Large intestine (tissue), 3 donors: ENCODE results near the gene PNPLA1. TPM values are rescaled to one million over a fixed set of nuclear protein-coding genes. Genes with fewer than 3 reads are reported as not detected.
"Not testable (repeated sequence)": the region's sequence is repeated elsewhere in the genome, so short reads cannot be mapped to it uniquely, and the experiment has no call there.

ENCODE experiments used
- DNase-seq, 2 donors: peaks; one replicate each; pipeline versions ENCODE4 v3.0.0 to v3.0.0-alpha.2; 2013
- H3K27ac ChIP-seq: one replicate; pipeline ENCODE4 v1.5.1; 2013; ENCODE audit warnings: low read length
- H3K27me3 ChIP-seq: 2 replicates; pipeline ENCODE4 v1.6.1; 2013; ENCODE audit warnings: low read length; ENCODE audit not compliant: control insufficient read depth, insufficient read depth
- H3K36me3 ChIP-seq: 2 replicates; pipeline ENCODE4 v1.6.1; 2013; ENCODE audit warnings: low read length; ENCODE audit not compliant: control insufficient read depth, insufficient read depth
- H3K4me1 ChIP-seq: one replicate; pipeline ENCODE4 v1.6.1; 2013; ENCODE audit warnings: low read length; ENCODE audit not compliant: control insufficient read depth, insufficient read depth
- H3K4me3 ChIP-seq: one replicate; pipeline ENCODE4 v1.5.1; 2013; ENCODE audit warnings: low read length
- H3K9me3 ChIP-seq: one replicate; pipeline ENCODE4 v1.6.1; 2013; ENCODE audit warnings: mild to moderate bottlenecking, low read depth, low read length, moderate library complexity; ENCODE audit not compliant: control insufficient read depth
- WGBS: methylation state at CpG from one replicate; pipeline ENCODE4 v1.1.5; 2013; ENCODE audit warnings: low lambda C conversion rate; ENCODE audit not compliant: insufficient coverage; 5-methylcytosine and 5-hydroxymethylcytosine counted together
- polyA plus RNA-seq: library from polyadenylated mRNA; unstranded; fragments of 120-200 nt; gene quantifications from one replicate; pipeline ENCODE4 v1.2.1, GENCODE V29; 2013

PNPLA1 gene
- polyA plus RNA-seq, 1 donor, result 3.3 TPM

DNA sequence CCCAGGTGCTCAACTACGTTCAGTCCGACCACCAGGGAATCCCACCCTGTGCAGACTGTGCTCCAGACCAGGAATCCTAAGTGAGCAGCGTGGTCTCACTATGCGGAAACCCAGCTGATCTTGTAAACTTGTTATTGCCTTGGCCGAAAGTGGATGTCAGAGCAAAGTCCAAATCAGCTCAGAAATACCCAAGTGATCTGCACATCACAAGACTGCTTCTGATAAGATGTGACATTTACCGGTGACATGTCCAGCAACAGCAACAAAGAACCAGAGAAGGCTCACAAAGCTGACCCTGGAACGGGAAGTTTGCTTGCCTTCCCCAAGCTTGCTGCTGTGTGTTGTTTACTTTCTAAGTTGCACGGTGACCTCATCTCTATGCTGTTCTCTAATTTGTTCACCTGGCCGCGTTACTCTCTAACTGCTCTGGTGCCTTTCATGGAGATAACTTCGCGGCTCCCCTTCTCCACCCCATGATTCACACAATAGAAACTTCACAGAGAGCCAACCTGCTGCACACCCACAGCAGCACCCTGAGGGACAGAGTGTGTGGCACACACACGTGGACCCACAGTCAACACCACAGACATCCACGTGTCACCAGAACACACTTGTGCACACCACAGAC lies 65.1 kb downstream of the PNPLA1 start:
- no peaks in the 10 kb centered on the region for H3K27me3 ChIP-seq

DNA sequence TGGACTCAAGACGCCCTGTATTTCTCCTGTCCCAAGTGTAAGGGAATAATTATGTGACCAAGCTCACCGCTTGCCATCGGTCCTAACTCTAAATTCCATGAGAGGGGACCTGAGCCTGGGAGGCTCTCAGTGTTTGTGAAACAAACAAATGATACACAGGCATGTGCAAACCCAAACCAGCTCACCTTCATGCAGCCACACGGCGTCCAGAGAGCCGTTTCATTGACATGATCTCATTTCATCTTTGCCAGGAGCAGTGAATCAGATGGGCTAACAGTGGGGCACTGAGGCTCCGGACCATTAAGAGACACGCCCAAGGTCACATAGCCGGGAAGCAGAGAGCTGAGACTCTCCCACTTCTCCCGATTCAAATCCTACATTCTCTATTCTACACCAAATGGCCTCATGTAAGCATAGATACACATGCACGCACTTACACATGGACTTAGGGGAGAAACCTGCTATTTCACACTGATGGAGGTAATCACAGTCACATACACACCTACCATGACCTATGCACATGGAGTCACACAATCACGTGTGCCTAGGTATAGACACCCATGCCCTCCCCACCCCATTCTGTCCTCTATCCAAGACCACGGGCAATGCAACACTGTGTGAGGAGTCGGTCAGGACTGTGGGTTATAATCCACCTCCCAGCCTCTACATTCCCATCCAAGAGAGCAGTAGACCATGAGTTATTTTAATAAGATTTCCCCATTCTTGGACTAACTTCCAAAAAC lies 65.8 kb downstream of the PNPLA1 start:
- Histone ChIP-seq H3K27me3 (no peaks in the 10 kb centered on the region), H3K9me3 (peaks cover 3% of the 10 kb centered on the region), H3K4me3 (peak overlapping the region; percentile 30), H3K4me1 (peaks cover 61% of the 10 kb centered on the region), H3K27ac (peak overlapping the region; percentile 96), H3K36me3 (no peaks in the 10 kb centered on the region)
- WGBS, result no CpG with 5 or more reads among the region's 14 CpGs
- peak in 1 of 2 donors; percentile 68 for DNase-seq

More for the DNA sequence above, 65.1 kb downstream of the PNPLA1 start:
- peaks cover 3% of the 10 kb centered on the region for H3K9me3 ChIP-seq
- peak; percentile 91 to 97 for DNase-seq
- peak overlapping the region; percentile 96 for H3K27ac ChIP-seq
- H3K36me3 ChIP-seq, result peaks cover 5% of the 10 kb centered on the region
- H3K4me1 ChIP-seq, result peaks cover 55% of the 10 kb centered on the region
- peak overlapping the region; percentile 30 for H3K4me3 ChIP-seq
- 10% methylated on average over 4 of the region's 14 CpGs for WGBS

DNA sequence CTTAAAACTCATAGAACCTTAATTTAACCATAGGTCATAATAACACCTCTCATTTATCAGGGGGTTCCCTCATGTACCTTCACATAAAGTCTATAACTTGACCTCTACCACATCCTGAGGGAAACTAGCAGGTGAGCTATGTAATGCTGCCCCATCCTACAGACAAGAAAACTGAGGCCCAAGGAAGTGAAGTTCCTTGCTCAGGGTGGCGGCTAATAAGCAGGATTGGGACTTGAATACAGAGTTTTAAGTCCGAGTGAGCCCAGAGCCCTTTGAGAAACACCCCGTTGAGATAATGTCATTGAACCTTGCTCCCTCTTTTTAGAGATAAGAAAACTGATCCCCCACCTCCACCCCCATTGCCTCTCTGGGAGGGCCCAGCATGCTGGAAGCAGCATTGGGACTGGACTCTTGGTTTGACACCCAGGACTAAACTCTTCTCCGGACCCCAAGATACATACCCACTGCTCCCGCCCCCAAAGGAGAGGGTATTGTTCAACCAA lies 66.4 kb downstream of the PNPLA1 start:
- Histone ChIP-seq H3K4me1 (peaks cover 66% of the 10 kb centered on the region), H3K9me3 (peaks cover 3% of the 10 kb centered on the region), H3K27ac (peak overlapping the region; percentile 96), H3K36me3 (no peaks in the 10 kb centered on the region), H3K27me3 (no peaks in the 10 kb centered on the region), H3K4me3 (peak overlapping the region; percentile 30)
- DNase-seq, result peak; percentile 54 to 85
- no CpG with 5 or more reads among the region's 5 CpGs for WGBS

DNA sequence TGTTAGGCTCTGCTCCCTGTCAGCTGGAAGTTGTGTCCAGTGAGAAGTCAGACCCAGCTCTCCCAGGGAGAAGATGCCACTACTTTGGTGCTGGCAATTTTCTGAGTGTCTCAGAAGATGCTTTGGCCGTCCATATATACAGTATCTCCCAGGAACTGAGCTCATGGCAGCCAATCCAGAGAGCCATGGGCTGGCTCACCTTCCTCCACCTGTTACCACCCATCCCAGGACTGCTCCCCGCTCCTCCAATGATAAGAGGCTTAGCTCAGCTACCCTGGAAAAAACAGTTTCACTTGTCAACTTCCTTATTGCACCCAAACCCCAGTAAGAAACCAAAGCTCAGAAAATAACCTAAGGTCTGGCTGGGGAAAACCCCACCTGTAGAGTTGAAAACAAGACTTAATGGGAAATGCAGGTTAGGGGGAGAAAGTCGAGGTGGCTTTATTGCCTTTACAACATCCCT lies 67.0 kb downstream of the PNPLA1 start, which contains the start of gene BNIP5:
TSS of gene BNIP5 (minus strand) at position 110 of the 463 bp plus-strand sequence. CDS start 6,198 bp downstream, outside the sequence.
- peak within 1 kb of the TSS; percentile 30 for H3K4me3 ChIP-seq
- no peaks in the 10 kb centered on the region for H3K27me3 ChIP-seq
- peaks cover 3% of the 10 kb centered on the region for H3K9me3 ChIP-seq
- DNase-seq, result peak; percentile 95 to 98
- WGBS, result no CpG with 5 or more reads among the region's 3 CpGs
- H3K36me3 ChIP-seq, result no peaks in the 10 kb centered on the region
- peaks cover 66% of the 10 kb centered on the region for H3K4me1 ChIP-seq
- peak within 1 kb of the TSS; percentile 96 for H3K27ac ChIP-seq

DNA sequence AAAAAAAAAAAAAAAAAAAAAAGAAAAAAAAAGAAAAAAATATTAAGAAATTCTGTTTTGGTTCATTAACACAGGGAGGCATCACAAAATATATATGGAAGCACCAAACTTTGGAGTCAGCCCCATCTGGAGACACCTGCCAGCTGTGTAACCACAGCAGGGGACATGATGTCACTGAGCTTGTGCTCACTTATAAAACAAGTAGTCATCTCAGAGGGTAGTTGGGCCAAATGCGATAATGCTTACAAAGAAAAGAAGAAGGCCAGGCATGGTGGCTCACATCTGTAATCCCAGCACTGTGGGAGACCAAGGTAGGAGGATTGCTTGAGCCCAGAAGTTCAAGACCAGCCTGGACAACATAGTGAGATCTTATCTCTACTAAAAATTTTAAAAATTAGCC lies 68.0 kb downstream of the PNPLA1 start:
- no CpG with 5 or more reads among the region's 1 CpG for WGBS
- no peaks in the 10 kb centered on the region for H3K27me3 ChIP-seq
- H3K27ac ChIP-seq, result no peak overlapping the region
- H3K4me1 ChIP-seq, result peaks cover 66% of the 10 kb centered on the region
- no peak overlapping the region for H3K4me3 ChIP-seq
- no peaks in the 10 kb centered on the region for H3K36me3 ChIP-seq
- DNase-seq, result no peak
- H3K9me3 ChIP-seq, result peaks cover 3% of the 10 kb centered on the region

DNA sequence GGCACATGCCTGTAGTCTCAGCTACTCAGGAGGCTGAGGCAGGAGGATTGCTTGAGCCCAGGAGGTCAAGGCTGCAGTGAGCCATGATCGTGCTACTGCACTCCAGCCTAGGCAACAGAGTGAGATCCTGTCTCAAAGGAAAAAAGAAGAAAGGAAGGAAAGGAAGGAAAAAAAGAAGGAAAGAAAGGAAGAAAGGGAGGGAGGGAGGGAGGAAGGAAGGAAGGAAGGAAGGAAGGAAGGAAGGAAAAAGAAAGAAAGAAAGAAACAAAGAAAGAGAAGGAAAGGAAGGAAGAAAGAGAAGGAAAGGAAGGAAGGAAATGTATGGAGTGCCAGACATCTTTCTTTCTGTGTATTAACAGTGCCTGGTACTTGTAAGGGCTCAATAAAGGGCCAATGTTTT lies 68.4 kb downstream of the PNPLA1 start:
- not testable (repeated sequence) for H3K36me3 ChIP-seq, H3K27me3 ChIP-seq, H3K4me3 ChIP-seq, H3K9me3 ChIP-seq, DNase-seq, H3K27ac ChIP-seq
- peaks cover 62% of the 10 kb centered on the region for H3K4me1 ChIP-seq
- no CpG with 5 or more reads among the region's 1 CpG for WGBS

DNA sequence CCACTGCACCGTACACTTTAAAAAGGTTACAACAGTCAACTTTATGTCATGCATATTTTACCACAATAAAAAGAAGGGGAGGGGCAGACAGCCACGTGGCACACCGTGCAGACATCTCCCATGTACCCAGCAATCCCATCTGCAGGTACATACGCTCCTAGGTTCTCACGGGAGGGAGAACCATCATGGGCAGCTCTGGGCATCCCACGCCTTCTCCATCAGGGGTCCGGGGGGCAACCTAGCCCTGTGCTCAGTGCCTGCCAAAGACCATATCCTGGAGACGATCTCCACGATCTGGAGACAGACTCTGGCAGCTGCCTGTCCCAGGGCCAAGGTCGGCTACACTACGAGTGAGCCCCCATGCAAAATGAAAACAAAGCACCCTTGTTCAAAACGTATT lies 69.3 kb downstream of the PNPLA1 start:
- H3K9me3 ChIP-seq, result peaks cover under 1% of the 10 kb centered on the region
- peak in 1 of 2 donors; percentile 84 for DNase-seq
- no peak overlapping the region for H3K4me3 ChIP-seq
- 50% methylated on average over 1 of the region's 12 CpGs for WGBS
- no peaks in the 10 kb centered on the region for H3K27me3 ChIP-seq
- no peaks in the 10 kb centered on the region for H3K36me3 ChIP-seq
- H3K4me1 ChIP-seq, result peaks cover 53% of the 10 kb centered on the region
- H3K27ac ChIP-seq, result no peak overlapping the region

DNA sequence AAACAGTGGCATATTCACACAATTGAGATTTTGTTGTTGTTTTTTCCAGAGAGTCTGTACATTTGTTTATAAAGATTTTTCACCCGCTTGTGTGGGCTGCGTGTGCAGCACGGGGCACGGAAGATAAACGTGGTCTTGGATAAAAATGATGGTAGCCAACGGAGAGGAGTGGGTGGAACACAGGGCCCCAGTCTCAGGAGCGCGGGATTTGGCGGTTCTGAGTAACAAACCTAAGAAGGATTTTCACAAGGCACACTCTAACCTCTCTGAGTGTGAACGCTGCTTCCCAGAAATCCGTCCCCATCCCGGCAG lies 70.4 kb downstream of the PNPLA1 start:
- no peaks in the 10 kb centered on the region for H3K27me3 ChIP-seq
- DNase-seq, result no peak
- WGBS, result no CpG with 5 or more reads among the region's 12 CpGs
- H3K9me3 ChIP-seq, result no peaks in the 10 kb centered on the region
- H3K36me3 ChIP-seq, result no peaks in the 10 kb centered on the region
- peaks cover 45% of the 10 kb centered on the region for H3K4me1 ChIP-seq
- peak overlapping the region; percentile 77 for H3K27ac ChIP-seq
- H3K4me3 ChIP-seq, result no peak overlapping the region

DNA sequence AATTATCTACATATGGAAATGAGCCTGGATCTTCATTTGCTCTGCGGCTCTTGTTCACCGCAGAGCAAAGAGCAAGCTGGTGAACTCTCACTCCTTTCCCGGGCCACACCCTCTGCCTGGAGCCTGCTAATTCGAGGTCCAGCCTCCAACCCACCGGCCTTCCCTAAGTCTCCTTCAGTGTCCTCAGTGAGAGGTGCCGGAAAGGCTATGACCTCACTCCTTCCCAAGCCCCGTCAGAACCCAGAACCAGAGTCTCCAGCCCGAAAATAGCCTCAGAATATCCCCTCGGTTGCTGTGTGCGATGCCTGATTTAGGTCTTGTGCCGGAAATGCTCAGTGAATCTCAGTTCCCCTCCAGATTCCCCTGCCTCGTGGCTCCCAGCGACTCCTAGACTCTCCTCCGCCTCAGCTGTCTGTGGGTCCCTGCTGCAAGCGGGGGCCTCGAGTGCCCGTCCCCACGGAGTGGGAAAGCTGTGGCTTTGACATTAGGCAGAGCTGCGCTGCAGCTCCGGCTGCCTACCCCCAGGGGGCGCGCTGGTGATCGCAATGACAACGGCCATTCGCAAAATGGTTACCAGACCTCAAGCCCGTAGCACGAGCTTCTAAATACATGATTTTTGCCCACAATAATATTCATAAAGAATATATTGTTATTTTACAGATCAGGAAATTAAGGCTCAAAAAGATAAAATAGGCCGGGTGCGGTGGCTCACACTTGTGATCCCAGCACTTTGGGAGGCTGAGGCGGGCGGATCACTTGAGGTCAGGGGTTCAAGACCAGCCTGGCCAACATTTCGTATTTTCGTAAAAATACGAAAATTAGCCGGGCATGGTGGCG lies 71.0 kb downstream of the PNPLA1 start:
- Histone ChIP-seq H3K4me1 (peaks cover 39% of the 10 kb centered on the region), H3K27me3 (no peaks in the 10 kb centered on the region), H3K4me3 (peak overlapping the region; percentile 27), H3K9me3 (no peaks in the 10 kb centered on the region), H3K27ac (peak overlapping the region; percentile 77), H3K36me3 (no peaks in the 10 kb centered on the region)
- WGBS, result no CpG with 5 or more reads among the region's 36 CpGs
- peak; percentile 81 to 91 for DNase-seq

DNA sequence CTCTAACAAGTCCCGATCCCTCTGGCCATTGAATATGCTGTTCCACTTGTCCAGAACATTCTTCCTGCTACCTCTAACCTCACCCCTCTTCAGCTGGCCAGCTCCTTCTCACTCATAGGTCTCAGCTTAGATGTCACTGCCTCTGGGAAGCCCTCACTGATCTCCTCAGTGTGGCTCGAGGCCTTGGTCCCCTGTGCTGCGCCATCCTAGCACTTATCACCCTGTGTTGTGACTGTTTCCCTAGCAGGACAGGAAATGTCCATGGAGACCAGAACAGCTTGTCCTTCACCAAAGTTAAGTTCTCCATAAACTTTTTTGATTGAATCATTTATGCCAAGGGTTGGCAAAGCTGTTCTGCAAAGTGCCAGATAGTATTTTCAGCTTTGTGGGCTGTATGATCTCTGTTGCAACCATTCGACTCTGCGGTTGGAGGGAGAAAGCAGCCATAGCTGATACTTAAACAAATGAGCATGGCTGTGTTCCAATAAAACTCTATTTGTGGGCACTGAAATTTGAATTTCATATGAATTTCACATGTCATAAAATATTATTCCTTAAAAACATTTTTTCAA lies 73.3 kb downstream of the PNPLA1 start:
- peaks cover 39% of the 10 kb centered on the region for H3K4me1 ChIP-seq

More for the DNA sequence above, 73.3 kb downstream of the PNPLA1 start:
- no peaks in the 10 kb centered on the region for H3K9me3 ChIP-seq
- H3K27me3 ChIP-seq, result no peaks in the 10 kb centered on the region
- no peak overlapping the region for H3K4me3 ChIP-seq
- DNase-seq, result no peak
- H3K36me3 ChIP-seq, result no peaks in the 10 kb centered on the region
- WGBS, result no CpG with 5 or more reads among the region's 5 CpGs
- H3K27ac ChIP-seq, result no peak overlapping the region
